HG02588 (cell line): ENCODE results near the gene OR56A4.

Experiments used
- ATAC-seq: cut with Tn5 transposase; IDR thresholded peaks from one replicate; pipeline ENCODE4 v1.9.1; 2021; ENCODE audit warnings: mild to moderate bottlenecking, moderate library complexity; ENCODE audit not compliant: unreplicated experiment

The OR56A4 gene, protein sequence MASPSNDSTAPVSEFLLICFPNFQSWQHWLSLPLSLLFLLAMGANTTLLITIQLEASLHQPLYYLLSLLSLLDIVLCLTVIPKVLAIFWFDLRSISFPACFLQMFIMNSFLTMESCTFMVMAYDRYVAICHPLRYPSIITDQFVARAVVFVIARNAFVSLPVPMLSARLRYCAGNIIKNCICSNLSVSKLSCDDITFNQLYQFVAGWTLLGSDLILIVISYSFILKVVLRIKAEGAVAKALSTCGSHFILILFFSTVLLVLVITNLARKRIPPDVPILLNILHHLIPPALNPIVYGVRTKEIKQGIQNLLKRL

DNA sequence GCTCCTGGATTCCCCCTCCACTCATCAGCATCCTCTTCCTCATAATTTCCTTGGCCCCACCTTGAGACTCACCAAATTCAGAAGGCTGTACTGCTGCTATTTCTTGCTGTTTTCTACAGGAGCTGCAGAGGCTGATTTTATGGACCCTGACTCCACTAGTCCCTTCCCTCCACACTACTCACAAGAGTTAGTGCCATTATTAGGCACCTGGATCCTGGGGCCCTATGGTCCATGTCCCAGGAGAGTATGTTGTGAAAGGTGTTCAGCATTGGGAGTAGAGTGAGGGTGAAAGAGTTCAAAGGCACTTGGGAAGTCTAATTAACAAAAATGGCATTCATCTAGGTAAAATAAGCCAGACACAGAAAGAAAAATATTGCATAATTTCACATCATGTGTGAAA, at the start of gene OR56A4:
TSS of gene OR56A4 (minus strand) at position 101 of the 400 bp plus-strand sequence. CDS start 3,954 bp downstream, outside the sequence.
- no peak for ATAC-seq

DNA sequence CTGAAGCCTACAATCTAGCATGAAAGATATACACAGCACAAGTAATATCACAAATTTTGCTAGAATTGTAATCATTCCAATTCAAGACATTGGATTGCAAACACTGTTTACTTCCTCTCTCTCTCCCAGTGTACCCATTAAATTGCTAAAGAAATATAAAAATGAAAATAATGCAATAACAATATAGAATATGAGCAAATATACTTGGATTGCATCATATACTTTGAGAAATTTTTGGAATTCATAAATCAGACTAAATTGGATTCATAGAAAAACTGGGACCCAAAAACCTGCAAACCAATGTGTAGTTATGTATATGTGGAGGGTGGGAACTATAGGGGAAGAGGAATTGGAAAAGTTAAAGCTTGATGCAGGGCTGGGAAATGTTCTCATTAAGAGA, 48.8 kb upstream of the OR56A4 start:
- no peak for ATAC-seq

DNA sequence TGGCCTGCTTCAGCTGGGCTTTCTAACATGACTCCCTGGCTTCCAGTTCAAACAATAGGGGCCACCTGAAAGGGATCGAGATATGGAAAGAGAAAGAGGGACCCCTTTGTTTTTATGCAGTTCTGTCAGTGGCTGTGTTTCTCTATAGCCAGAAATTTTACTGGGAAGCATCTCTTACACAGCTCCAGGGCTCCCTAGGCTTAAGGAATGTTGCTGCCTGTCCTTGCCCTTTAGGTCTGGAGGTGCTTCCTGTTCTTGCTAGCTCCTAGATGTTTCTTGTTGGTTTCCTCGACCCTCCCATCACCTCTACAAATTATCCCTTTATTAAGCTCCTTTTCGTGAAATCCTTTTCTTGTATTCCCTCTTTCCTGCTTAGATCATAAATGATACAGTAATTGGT, 45.6 kb upstream of the OR56A4 start:
- no peak for ATAC-seq

DNA sequence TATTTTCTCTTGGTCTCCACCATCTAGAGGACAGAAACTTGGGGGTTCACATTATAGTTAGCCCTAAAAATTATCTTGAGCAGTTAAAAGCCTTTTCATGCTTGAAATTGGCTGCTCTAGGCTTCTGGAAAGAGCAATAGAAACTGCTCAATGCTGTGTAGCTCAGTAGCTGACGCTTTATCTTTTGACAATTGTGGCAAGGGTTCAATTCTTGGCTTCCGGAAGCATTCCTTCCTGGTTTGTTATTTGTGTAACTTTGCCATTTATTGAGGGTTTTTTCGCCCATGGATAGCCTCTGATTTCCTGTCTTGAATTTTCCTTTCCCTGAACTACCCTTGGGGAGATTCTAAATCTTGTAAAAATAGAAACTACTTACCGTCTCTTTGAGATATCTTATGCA, 34.1 kb upstream of the OR56A4 start:
- ATAC-seq: no peak

DNA sequence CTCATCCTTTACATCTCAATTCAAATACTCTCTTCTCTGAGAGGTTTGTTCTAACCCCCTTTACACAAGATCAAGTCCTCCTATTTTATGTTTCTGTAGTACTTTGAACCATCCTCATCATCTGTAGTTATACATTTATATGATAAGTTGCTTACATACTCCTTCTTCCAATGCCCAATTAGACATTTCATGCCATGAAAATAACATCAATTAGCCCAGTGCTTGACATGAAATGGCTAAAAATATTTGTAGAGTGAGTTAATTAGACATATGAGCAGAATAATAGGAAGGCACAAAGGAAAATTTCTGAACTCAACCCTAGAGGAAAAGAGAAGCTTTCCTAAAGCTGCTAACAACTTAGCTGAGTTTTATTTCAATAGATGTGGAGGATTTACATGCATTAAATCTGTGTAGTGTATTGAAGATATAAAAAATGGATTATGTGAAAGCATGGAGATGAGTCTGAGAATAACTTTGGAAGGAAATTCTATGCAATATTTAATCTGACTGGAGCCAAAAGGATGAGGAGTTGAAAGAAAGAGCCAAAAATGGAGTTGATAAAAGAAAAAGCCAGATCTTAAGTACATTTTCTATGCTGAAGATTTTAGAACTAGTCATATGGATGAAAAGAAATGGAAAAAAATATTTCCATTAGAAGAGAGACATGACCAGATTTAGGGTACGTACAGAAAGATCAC, 24.1 kb upstream of the OR56A4 start, which contains the start of gene OR56A1:
TSS of gene OR56A1 (minus strand) at position 51 of the 698 bp plus-strand sequence. CDS start 3,066 bp downstream, outside the sequence.
- no peak for ATAC-seq

DNA sequence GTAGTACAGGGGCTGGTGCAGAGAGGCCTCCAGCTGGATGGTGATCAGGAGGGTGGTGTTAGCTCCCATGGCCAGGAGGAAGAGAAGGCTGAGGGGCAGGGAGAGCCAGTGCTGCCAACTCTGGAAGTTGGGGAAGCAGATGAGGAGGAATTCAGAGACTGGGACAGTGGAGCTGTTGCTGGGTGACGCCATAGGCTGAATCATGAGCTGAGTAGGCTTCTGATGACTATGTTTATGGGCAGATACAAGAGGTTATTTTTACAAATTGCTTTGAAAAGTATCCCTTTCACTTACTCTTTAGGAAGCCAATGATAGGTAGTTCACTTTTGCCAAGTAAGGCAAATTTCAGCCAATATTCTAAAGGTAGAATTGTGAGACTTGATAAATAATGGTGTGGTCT, 20.8 kb upstream of the OR56A4 start:
- ATAC-seq: no peak

DNA sequence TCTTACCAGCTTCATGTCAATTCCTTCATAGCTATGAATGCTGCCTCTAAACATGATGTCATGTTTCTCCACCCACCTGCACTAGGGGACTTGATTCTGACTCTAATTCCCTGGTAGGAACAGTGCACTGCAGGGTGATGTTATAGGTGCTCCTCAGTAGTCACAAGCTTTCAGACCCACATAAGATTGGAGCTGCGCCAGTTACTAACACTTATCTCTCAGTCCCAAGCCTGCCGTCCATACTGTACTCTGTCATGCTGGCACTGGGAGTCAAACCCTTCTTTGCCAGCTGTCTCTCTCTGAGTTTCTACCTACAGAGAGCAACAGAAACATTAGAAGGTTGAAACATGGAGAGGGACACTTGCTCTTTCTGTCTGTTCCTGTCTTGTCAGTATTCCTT, 18.3 kb upstream of the OR56A4 start:
- no peak for ATAC-seq

DNA sequence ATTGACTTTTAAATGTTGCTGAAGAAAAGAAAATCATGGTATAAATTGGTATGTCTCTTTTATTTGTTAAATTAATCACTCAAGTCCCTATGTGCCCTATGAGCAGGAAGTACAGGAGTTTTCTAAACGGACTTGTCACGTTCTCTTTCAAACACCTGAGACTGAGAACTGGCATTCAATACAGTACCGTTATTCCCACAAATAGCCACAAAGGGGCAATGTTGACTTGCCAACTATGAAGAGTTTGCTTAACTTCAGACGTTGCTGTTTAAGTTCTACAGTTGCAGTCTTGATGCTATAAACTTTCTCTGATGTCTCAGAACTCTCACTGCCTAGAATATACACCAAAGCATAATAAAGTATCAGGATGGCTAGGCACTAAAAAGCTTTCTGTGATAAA, 16.2 kb upstream of the OR56A4 start:
- no peak for ATAC-seq

DNA sequence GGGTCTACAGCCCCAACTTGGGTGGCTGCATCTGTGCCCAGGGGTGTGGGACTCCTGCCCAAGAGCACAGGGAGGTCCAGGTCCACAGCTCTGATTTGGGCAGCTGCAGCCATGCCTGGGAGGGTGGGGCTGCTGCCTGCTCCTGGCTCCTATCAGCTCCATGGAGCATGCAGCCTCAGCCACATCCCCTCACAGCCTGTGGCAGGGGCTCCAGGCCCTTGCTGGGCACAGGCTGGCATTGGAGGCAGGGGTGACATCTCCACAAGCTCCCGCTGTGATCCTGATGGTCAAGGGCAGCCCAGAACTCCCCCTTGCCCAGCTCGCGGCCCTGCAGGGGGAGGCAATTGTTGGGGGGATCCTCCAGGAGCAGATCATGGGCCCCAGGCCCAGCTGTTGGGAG, 6.3 kb upstream of the OR56A4 start:
- ATAC-seq: no peak

DNA sequence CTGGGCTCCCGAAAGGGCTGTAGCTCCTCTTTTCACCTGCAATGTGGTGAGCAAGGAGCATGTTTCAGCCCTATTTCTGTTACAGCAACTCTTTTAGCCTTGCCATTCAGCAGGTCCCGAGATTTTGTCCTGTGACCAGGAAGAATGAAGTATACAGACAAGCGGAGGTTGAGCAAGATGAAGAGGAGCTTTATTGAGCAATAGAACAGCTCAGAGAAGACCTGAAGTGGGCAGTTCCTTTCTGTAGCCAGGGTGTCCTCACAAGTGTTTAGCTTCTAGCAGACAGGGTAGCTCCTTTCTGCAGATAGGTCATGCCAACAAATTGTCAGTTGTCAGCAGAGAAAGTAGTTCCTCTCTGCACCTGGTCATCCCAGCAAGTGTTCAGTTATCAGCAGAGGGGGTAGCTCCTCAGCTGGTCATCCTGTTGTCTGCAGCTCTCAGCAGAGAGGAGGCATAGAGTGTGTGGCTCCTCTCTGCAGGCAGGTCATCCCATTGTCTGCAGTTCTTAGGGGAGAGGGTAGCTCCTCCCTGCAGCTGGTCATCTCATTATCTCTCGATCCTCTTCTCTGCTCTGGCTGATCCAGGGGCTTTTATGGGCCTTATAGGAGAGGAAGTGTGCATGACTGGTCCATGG, 5.4 kb upstream of the OR56A4 start:
- no peak for ATAC-seq

DNA sequence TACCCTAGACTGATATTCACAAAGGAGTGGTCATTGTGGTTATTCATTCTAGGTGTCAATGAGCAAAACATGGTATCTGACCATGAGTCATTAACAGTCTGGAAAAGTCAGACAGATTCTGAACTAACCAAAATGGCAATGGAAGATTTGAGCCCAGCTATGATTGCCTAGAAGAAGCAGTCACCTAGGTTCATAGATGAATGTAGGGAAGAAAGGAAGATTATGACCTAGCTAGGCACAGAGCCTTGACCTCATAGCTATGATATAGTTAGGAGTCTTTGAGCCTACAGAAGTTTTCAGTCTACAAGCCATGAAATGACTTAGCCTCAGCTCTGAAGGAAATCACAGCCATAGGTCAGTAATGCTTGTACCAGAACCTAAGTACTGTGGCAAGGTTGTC, 351 bp downstream of the OR56A4 start:
- ATAC-seq: no peak

DNA sequence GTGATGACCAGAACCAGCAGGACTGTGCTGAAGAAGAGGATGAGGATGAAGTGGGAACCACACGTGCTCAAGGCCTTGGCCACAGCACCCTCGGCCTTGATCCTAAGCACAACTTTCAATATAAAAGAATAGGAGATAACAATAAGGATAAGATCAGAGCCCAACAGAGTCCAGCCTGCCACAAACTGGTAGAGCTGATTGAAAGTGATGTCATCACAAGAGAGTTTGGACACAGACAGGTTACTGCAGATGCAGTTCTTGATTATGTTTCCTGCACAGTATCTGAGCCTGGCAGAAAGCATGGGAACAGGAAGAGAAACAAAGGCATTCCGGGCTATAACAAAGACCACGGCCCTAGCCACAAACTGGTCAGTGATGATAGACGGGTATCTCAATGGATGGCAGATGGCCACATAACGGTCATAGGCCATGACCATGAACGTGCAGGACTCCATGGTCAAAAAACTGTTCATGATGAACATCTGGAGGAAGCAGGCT, 4.5 kb downstream of the OR56A4 start:
- ATAC-seq: no peak

DNA sequence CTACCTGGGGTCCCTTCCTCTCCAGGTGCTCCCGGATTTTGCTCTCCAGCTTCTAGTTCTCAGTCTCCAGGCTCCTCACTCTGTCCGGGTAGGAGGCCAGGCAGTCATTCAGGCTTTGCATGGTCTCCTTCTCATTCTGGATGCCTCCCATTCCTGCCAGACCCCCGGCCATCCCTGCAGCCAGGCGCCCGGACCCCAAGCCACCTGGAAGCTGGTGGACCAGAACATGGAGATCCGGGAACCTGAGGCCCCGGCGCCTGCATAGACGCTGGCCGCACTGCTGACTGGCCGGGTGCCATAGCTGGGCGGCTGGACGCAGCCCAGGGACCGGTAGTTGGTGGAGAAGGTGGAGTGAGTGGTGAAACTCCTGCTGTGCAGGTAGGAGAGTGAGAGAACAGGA, 12.0 kb downstream of the OR56A4 start:
- no peak for ATAC-seq

DNA sequence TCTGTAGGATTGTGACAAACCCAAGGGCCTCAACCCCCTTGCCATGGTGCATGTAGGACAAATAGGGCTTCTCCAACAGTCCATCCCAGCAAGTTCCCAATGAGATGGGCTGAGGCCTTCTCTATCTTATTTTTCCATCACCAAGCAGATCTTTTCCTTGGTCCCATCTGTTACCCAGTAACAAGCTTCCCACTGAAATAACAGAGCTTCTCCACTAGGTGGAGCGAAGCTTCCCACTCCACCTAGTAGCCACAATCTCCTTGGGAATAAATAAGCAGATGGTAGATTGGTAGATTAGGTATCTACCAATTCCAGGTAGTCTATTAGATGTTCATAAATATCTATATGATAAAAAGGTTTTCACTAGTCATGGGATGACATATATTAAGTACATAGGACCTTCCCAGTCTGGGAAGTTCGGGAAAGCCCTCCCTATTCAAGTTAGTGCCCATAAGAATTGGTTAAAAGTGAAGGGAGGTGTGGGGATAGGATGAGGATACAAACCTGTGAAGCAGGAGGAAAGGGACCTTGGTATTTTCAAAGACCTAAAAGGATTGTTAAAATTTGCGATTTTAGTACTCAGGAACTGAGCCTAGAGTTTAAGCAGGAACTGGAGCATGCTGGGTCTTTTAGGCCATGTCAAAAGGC, 14.0 kb downstream of the OR56A4 start:
- ATAC-seq: no peak

DNA sequence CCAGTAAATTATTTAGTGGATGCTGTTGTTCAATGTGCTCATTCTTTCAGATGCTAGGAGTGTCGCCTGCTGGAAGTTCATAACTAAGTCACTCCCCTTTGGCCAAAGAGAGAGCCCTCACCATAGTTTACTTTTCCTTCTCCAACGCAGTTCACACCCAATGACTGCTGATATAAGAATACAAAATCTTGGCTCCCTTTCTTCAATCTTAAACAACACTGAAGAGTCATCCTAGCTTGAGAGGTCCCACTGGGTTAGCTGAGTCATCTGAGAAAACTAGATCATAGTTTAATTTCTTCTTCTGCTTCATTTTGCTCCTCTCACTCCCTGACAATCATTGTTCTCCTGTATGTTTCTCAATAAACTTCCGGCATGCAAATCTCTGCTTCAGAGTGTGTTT, 14.6 kb downstream of the OR56A4 start:
- no peak for ATAC-seq

DNA sequence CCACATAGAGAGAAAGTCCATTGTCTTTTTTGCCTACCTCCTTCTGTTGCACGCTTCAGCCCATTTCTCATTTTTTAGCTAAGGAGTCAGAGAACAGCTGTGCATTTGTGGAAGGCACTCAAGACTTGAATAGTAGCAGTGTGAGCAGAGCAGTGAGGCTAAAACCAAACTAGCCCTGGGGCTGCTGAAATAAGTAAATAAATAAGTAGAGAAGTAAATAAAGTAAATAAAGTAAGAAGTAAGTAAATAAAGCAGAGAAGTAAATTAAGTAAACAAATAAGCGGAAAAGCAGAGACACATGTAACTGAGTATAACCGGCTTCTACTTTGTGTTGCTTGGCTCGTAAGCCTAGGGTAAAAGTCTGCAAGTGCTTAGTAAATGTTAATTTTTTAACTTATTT, 17.5 kb downstream of the OR56A4 start:
- ATAC-seq: no peak

DNA sequence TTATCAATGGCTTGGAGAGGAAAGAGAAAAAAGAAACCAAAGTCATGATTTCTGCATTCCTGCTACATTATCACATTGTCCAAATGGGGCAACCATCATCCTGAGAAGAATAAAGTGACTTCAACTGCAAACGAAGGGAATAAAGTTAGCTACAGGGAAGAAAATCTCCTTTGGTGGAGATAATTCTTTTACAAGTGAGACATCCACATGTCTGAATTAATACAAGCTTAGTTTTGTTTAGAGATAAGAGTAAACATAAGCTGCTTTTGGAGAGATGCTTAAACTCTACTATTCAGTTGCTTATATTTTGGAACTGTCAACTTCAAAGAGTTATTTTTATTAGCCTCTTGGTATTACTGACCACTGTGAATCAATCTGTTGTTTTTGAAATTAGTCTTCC, 19.9 kb downstream of the OR56A4 start, which contains the start of gene OR52L1:
TSS of gene OR52L1 (minus strand) at position 101 of the 400 bp plus-strand sequence. CDS start at position 46, 55 bp downstream.
- ATAC-seq: no peak

DNA sequence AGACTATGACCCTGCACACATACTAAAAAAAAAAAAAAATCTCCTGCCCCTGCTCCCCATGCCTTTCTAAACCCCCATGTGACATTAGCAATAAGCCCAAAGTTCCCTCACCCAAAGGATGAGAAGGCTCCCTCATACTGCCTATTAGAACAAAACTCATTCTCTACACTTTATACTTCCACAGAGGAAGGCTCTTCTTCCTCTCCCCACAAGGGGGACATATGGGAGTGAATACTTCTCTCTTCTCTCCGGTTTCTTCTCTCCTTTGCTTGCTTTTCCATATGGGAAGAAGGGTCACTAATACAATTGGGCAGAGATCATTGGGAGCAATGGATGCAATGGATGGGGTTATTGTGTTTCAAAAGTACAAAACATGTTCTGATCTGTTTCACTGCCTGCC, 23.3 kb downstream of the OR56A4 start:
- no peak for ATAC-seq

DNA sequence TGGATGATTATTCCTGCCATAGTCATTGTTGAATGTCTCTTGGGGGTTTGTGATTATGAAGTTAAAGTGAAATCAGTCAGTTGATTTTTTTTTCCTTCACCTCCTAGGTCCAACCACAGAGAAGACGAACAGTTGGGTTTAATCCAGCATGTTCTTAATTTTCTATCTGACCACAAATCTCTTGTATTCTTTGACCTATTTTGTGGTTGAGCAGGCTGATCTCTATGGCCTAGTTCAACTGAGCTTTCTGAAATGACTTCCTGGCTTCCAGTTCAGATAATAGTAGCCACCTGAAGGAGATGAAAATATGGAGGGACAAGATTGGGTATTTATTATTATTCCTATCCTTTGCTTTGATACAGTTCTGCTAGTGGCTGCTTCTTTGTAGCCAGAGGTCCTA, 33.2 kb downstream of the OR56A4 start:
- ATAC-seq: no peak

DNA sequence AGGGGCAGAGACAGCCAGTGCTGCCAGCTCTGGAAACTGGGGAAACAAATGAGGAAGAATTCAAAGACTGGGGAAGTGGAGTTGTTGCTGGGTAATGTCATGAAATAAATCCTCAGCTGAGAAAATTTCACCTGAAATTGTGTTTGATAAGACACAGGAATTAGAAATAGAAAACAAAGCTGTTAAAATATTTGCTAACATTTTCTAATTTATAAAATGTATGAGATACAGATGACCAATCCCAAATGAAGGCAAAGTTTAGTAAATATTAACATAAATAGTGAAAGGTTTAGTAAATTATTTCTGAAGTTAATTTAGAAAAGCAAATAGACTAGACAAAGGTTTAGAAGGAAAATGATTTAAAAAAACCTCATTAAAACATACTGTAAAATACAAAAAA, 38.4 kb downstream of the OR56A4 start, which contains the start of gene OR56A5:
TSS of gene OR56A5 (minus strand) at position 101 of the 400 bp plus-strand sequence. CDS start at position 101, 0 bp downstream.
- no peak for ATAC-seq

DNA sequence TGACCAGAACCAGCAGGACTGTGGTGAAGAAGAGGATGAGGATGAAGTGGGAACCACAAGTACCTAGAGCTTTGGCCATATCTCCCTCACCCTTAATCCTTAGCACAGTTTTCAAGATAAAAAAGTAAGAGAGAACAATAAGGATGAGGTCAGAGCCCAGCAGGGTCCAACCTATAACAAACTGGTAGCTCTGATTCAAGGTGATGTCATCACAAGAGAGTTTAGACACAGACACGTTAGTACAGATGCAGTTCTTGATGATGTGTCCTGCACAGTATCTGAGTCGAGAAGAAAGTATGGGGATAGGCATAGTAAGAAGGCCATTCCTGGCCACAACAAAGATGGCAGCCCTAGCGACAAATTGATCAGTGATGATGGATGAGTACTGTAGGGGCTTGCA, 39.0 kb downstream of the OR56A4 start:
- ATAC-seq: no peak
